Skin epidermis (tissue), 12 donors: ENCODE results near the gene TRIM47.
A peak's percentile ranks its signal among the peaks of the same experiment; 100 is the strongest.

Experiments used
- H3K27ac ChIP-seq, 21 experiments: fragments of 200-600 bp; sonication (generic) in 11 of 21; one replicate each; pipeline ENCODE4 v1.5.0; 2020; ENCODE audit warnings: mild to moderate bottlenecking in 3 of 21, inconsistent platforms in 2 of 21, moderate library complexity in 2 of 21
- H3K4me3 ChIP-seq, 7 experiments: fragments of 200-600 bp; sonication (generic) in 2 of 7; one replicate each; pipeline ENCODE4 v1.5.0; 2020; ENCODE audit warnings: inconsistent platforms in 2 of 7, mild to moderate bottlenecking in 2 of 7, moderate library complexity in 1 of 7

Gene TRIM47

GRCh38 chr17:75838410-75838809, 40.0 kb downstream of the TRIM47 start:
- no peak overlapping the region for H3K27ac ChIP-seq
- H3K4me3 ChIP-seq, result no peak overlapping the region

DNA sequence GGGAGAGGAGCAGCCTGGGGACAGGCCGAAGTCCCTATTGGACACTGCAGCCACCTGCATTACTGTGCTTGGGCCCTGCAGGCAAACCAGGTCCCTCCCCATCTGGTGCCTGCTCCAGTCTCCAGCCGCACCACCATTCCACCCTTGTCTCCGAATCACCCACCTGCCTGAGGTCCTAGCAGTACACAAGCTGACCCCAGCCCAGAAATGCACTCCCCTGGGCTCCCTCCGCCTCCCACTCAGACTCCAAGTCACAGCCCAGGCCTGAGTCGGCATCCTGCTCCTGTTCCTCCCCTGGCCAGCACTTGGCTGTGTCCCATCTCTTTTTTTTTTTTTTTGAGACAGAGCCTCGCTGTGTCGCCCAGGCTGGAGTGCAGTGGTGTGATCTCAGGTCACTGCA, 40.5 kb downstream of the TRIM47 start:
- H3K27ac ChIP-seq, result no peak overlapping the region
- H3K4me3 ChIP-seq, result no peak overlapping the region

GRCh38 chr17:75836605-75837004, 41.8 kb downstream of the TRIM47 start:
- Histone ChIP-seq H3K4me3 (no peak overlapping the region), H3K27ac (no peak overlapping the region)

GRCh38 chr17:75835654-75835987, 42.8 kb downstream of the TRIM47 start:
- Histone ChIP-seq H3K4me3 (no peak overlapping the region), H3K27ac (no peak overlapping the region)

GRCh38 chr17:75834928-75835653, 43.3 kb downstream of the TRIM47 start:
- Histone ChIP-seq H3K27ac (peak overlapping the region in 1 of 21 experiments; percentile 28), H3K4me3 (no peak overlapping the region)

DNA sequence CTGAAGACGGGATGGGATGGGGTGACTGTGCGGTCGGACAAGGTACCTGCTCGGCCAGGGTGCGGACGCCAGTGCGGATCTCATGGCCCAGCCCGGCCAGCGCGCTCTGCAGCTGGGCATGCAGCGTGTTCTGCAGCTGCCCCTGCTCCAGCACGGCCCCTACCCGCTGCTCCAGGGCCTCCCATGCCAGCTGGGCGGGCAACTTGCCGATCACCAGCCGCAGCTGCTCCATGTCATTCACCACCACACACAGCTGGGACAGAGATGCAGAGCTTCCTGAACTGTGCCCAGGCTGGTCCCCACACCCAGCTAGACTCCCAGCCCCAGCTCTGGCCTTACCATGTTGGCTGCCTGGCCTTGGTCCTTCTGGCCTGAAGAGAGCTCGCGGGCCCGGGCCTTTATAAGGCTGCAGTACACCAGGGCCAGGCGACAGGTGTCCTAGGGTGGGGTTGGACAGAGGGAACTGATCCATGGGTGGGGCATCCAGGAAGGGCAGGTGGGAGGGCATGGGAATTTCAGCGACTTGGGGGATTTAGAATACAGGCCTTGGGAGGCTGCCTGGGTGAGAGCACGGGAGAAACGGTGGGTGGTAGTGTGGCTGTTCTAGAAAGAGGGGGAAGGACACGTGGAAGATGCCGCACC, 44.0 kb downstream of the TRIM47 start:
- H3K27ac ChIP-seq, result peak overlapping the region in 2 of 21 experiments; percentile 28 to 82

DNA sequence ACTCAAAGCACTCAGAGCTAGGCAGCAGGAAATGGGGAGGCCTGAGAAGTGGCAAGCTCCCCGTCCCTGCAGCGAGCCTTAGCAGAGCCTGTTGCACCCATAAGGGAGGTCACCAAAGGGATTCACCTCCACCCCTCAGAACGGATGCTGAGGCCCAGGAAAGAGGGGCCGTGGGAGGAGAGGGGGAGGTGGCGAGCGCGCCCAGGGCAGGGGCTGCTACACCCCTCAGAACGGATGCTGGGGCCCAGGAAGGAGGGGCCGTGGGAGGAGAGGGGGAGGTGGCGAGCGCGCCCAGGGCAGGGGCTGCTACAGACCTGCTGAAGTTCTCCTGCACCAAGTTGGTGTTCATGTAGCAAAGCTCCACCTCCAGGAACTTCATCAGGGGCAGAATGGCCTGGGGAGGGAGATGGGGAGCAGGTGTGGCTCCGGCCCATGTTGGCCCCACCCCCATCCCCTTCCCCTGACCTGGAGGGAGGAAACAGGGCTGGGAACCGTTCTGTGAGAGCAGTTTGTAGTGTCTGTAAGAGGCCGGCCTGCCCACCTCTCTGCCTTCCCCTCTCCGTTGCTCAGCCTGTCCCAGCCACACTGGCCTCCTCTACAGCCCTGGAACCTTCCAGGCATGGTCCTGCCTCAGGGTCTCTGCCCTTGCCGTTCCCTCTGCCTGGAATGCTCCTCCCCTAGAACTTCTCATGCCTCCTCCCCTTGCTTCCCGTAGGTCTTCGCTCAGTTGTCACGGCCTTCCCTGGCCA, 45.6 kb downstream of the TRIM47 start:
- H3K4me3 ChIP-seq, result no peak overlapping the region
- peak overlapping the region in 20 of 21 experiments; percentile 20 to 86 (median 68) for H3K27ac ChIP-seq

More for the DNA sequence above, 44.0 kb downstream of the TRIM47 start:
- H3K4me3 ChIP-seq, result no peak overlapping the region

DNA sequence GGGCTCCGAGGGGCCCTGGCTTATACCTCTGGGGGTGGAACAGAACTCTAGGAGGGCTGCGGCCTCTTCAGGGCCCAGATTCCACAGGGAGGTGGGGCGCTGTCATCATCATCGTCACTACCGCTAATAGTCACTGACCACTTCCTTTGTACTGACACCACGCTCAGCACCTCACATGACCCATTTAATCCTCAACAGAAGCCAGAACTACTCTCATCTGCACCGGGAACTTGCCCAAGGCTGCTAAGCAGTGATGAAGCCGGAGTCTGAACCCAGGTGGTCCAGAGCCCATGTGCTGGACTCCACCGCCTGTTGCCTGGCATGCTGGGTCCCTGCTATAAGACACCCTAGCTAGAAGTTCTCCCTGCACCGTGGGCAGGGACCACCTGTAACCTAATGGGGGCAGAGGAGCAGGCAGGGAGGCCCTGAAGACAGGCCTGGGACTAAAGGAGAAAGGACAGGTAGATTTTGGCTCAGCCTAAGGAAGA, 46.2 kb downstream of the TRIM47 start:
- H3K4me3 ChIP-seq, result no peak overlapping the region
- peak overlapping the region in 20 of 21 experiments; percentile 31 to 86 (median 68) for H3K27ac ChIP-seq

DNA sequence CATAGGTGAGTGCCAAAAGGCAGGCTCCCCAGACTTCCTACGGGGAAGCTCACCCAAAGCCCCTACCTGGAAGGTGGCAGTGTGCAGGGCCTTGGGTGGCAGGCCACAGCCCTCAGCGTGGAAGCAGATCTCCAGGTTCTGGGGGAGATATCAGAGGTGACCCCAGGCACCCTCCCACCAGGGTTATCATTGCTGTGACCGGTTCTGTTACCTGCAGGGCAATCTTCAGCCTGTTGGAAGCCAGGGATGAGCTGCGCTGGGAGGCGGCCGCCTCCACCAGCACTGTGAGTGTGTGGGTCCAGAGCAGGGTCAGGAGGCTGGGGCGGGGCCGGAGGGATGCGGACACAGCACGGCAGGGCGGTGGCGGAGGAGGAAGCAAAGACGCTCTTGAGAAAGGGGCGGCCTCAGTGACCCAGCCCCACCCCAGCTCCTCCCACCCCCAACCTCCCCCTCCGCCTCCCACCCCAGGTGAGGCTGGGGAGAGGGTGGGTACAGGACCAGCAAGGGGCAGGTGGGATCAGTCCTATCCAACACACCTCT, 47.3 kb downstream of the TRIM47 start:
- H3K4me3 ChIP-seq, result no peak overlapping the region
- peak overlapping the region in 6 of 21 experiments; percentile 12 to 86 (median 62) for H3K27ac ChIP-seq

- Histone ChIP-seq H3K4me3 (no peak overlapping the region), H3K27ac (no peak overlapping the region)
These were observed 48.0 kb downstream of the TRIM47 start for GRCh38 chr17:75830164-75831031.

DNA sequence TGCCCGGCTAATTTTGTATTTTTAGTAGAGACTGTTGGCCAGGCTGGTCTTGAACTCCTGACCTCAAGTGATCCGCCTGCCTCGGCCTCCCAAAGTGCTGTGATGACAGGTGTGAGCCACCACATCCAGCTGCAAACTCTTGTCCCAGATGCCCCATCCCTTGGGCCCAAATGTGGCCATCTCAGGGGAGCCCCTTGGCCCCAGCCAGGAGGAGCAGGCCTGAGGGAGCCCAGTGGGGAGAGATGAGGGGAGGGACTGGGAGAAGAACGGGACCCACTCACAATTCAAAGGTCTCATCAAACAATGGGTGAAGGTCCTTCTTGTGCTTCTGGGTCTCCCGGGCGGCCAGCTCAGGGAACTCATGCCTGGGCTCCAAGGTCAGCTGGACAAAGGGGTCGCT, 48.6 kb downstream of the TRIM47 start:
- no peak overlapping the region for H3K4me3 ChIP-seq
- H3K27ac ChIP-seq, result no peak overlapping the region

- peak overlapping the region in 2 of 21 experiments; percentile 35 to 40 for H3K27ac ChIP-seq
- H3K4me3 ChIP-seq, result no peak overlapping the region
These were observed 49.6 kb downstream of the TRIM47 start for GRCh38 chr17:75828741-75829140.

GRCh38 chr17:75828076-75828400, 50.3 kb downstream of the TRIM47 start:
- Histone ChIP-seq H3K4me3 (peak overlapping the region in 1 of 7 experiments; percentile 19), H3K27ac (peak overlapping the region in 14 of 21 experiments; percentile 32 to 78 (median 73))

GRCh38 chr17:75827308-75828075, 50.9 kb downstream of the TRIM47 start:
- Histone ChIP-seq H3K4me3 (peak overlapping the region in 1 of 7 experiments; percentile 19), H3K27ac (peak overlapping the region in 17 of 21 experiments; percentile 7 to 78 (median 70))

DNA sequence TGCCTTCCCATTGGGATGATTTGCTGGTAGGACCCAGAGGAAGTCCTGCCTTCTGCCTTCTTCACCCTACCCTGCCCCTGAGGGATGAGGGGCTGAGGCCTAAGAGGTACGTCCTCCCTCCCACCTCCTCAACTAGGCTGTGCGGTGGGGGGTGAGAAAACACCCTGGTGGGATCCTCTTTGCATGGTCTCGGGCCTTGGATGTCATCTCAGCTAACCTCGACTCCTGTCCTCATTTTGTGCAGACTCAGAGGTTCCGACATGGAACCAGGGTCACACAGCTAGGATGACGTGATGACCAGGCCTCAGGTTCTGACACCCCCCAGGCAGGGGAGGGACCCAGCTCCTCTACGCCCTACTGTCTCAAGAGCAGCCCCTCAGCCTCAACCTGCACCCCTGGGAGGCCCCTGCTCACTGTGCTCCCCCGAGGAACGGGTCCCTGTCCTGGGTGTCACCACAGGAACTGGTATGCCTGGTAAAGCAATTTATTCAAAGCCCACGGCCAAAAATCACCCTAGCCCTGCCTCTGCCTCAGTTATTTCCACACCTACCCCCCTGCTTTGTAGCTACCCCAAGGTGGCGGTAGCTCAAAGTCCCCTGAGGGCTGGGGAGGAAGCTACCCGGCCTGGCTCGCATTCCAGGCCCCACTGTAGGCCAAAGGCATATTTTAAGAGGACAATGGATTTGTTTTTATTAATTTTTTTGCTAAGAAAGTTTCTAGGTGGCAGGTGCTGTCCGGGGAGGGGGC, 51.6 kb downstream of the TRIM47 start:
- peak overlapping the region in 16 of 21 experiments; percentile 7 to 78 (median 69) for H3K27ac ChIP-seq
- no peak overlapping the region for H3K4me3 ChIP-seq

DNA sequence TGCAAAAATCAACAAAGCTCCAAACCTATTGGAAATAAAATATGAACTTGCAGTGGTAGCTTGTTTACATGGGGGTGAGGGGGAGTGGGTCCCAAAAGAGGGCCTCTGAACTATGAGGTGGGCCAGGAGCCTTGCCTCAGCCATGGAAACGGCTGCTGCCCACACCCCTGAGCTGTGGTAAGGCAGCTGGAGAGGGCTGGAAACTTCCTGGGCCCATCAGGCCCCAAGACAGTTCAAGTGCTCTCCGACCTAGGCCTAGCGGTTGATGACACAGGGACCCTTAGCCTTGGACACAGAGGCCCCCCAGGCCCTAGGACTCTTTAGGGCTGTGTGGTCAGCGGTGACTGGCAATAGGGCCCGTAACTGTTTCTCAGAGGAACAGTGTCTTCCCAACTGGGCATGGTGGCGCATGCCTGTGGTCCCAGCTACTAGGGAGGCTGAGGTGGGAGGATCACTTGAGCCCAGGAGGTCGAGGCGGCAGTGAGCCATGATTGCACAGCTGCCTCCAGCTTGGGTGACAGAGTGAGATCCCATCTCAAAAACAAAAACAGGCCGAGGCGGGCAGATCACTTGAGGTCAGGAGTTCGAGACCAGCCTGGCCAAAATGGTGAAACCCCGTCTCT, 52.5 kb downstream of the TRIM47 start:
- Histone ChIP-seq H3K4me3 (no peak overlapping the region), H3K27ac (peak overlapping the region in 4 of 21 experiments; percentile 36 to 78 (median 42))

- Histone ChIP-seq H3K27ac (peak overlapping the region in 9 of 21 experiments; percentile 20 to 55 (median 41)), H3K4me3 (no peak overlapping the region)
These were observed 53.2 kb downstream of the TRIM47 start for GRCh38 chr17:75825149-75825552.
